Thyroid gland (tissue), 4 donors: Measurements from ENCODE around the gene SLC35G3.

Experiments
- POLR2A ChIP-seq, 2 donors: fragments of 450-650 bp; IDR thresholded peaks; one replicate each; pipeline ENCODE4 v1.6.1; 2017; ENCODE audit warnings: antibody characterized with exemption in 2 of 2, mild to moderate bottlenecking in 2 of 2, moderate library complexity in 1 of 2
- TF ChIP-seq, protein P1 (sequence below), 6 experiments: fragments of 200-600 bp in 3 of 6; fragments of 450-650 bp in 3 of 6; sonication (generic) in 3 of 6; IDR thresholded peaks; one replicate each; pipeline ENCODE4 v1.5.1; 2016 to 2019; ENCODE audit warnings: antibody characterized with exemption in 6 of 6, mild to moderate bottlenecking in 2 of 6, inconsistent platforms in 1 of 6, moderate library complexity in 1 of 6

DNA sequence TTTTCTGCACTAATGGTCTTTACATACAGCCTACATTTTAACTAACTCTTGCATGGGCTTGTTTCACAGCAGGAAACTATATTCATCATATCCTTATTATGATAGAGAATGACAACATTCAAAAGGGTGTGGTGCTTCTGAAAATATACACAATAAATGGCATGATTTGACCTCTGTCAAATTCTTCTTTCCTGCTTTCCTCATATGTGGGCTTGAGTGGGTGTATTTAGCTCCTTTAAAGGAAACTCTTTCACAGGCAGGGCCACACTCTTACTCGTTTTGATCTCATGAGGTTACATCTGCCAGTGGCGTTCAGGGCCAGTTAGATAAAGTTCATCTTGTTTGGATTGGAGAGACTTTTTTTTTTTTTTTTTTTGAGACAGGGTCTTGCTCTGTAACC is 6.1 kb downstream of the SLC35G3 start:
- TF ChIP-seq, protein P1, sequence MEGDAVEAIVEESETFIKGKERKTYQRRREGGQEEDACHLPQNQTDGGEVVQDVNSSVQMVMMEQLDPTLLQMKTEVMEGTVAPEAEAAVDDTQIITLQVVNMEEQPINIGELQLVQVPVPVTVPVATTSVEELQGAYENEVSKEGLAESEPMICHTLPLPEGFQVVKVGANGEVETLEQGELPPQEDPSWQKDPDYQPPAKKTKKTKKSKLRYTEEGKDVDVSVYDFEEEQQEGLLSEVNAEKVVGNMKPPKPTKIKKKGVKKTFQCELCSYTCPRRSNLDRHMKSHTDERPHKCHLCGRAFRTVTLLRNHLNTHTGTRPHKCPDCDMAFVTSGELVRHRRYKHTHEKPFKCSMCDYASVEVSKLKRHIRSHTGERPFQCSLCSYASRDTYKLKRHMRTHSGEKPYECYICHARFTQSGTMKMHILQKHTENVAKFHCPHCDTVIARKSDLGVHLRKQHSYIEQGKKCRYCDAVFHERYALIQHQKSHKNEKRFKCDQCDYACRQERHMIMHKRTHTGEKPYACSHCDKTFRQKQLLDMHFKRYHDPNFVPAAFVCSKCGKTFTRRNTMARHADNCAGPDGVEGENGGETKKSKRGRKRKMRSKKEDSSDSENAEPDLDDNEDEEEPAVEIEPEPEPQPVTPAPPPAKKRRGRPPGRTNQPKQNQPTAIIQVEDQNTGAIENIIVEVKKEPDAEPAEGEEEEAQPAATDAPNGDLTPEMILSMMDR (IDR thresholded peaks at IDR 0.05) = no peak
- TF ChIP-seq POLR2A (IDR thresholded peaks at IDR 0.05) = no peak
